HG03097 (cell line): ENCODE data around the gene IL1B.

Source experiments
- ATAC-seq: cut with Tn5 transposase; IDR thresholded peaks from one replicate; pipeline ENCODE4 v1.9.1; 2021; ENCODE audit not compliant: unreplicated experiment, low FRiP score

Gene IL1B

DNA sequence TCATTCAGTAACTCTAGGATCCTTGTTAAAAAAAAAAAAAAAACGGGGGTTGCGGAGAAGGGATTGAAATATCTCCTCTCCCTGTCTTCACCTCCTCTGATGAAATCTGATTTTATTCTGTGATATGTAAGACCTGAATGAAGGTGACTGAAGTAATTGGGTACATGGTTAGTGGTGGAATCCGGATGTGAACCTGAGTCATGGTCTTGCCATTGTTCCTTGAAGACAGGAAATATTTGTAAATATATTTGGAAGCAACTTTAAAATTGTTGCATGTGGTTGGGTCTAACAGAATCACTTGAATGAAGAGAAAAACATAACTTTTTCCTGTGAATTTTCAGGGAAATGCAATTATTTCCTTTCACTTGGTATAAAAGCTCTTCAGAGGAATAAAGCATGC lies 49.3 kb downstream of the IL1B start:
- no peak for ATAC-seq

DNA sequence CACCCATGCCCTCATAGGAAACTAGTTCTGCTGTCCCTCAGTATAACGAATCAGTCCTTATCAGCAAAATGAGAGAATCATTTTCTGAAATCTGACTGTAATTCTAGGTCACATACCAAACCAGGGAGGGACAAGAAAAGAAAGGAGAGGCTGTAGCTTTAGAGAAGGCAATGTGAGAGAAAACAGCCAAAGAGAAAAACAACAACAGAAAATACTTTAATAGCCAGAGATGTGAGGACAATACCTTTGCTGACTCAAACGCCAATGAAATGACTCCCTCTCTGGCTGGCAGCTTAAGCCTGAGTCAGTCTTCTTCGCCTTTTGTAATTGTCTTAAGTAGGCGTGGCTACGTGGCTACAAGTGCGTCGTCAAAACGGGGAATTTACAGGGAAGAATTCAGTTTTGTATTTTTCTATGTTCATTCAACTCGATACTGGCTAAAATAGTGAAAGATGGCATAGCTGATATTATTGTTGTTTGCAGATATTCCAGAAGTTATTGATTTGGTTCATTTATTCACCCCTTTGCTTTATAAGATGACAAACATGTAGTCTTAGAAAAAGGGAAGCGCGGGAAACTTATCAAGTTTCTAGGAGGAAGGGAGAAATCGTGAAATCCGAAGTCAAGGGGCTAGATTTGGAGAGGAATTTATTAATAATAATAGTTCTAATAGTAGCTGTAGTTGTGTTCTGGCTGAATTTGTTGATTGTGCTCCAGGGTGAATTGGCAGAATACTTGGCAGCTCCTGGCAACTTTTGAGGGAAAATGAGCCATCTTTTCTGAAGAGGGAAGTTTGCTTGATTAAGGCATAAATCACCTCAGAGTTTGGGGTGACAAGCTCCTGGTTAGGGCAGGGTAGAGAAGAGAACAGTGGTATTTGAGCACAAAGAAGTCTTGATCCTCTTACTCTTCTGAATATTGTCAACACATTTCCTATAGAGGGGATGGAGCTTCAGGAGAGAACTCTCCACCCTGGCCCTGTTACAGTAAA lies 52.1 kb downstream of the IL1B start, which contains the start of gene IL1A:
Gene IL1A (minus strand): TSS at position 295 of the 991 bp plus-strand sequence. CDS start 723 bp downstream, outside the sequence.
- no peak for ATAC-seq

DNA sequence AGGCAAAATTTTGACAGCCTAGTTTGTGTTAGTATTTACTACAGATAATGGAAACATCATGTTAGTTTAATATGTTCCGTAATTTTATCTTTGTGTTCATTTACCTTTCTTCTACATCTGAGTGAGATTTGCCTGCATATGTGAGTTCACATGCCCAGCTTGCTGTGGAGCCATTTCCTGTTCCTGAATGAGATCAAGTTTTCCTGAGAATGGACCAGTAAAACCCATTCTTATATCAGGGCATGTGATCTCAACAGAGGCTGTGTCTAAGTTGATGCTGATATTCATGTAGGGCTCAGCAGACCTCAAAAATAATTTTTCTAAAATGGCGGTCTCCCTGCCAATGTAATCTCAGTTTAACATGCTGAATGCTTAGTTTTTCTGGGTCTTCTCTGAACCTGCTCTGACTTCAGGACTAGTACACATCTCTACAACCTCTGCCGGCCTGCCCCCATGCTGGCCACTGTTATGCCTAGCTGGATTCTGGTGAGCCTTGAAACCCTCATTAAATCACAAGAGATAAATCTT lies 53.3 kb downstream of the IL1B start:
- ATAC-seq = no peak

DNA sequence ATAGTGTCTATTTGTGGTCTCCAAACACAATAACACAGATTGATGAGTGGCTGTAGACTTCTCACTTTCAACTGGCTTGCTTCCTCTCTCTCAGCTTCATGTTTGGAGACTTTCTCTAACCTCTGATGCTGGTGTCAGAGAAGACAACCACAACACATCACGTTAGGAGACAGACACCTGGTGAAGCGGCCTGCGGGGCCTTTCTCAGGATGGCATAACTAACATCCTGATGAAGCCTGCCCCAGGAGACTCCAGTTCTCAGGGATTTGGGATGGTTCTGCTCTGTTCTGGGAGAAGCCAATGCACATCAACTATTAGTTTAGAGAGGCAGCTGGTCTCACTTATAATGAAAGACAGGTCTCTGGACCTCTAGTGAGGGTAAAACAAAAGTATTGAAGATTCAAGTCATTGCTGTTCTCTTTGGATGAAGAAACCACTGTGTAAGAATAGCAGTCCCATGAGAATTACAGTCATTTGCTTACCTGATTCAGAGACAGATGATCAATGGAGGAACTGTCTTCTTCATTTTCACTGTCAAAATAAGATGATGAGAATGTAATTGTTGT lies 54.3 kb downstream of the IL1B start:
- ATAC-seq = peak; percentile 64
